GM18867 (cell line): ENCODE results near the gene HAND2.

Source experiments
- ATAC-seq: cut with Tn5 transposase; IDR thresholded peaks from one replicate; pipeline ENCODE4 v1.9.1; 2021; ENCODE audit warnings: mild to moderate bottlenecking, moderate library complexity; ENCODE audit not compliant: unreplicated experiment

The HAND2 gene

GRCh38 chr4:173478913-173479283 is 51.1 kb downstream of the HAND2 start:
- ATAC-seq, result no peak

- ATAC-seq, result no peak
Observed at GRCh38 chr4:173478201-173478912, 51.7 kb downstream of the HAND2 start.

- ATAC-seq, result no peak
Observed at GRCh38 chr4:173477016-173477415, 53.0 kb downstream of the HAND2 start.
